Skeletal muscle satellite cell (primary cell): ENCODE data around the gene CGB8.
"Not testable (repeated sequence)": the region's sequence is repeated elsewhere in the genome, so short reads cannot be mapped to it uniquely, and the experiment has no call there.

Experiments
- H3K27me3 ChIP-seq: 2 replicates; pipeline ENCODE4 v1.7.0; 2013; ENCODE audit warnings: low read length; ENCODE audit not compliant: control insufficient read depth, insufficient read depth
- H3K36me3 ChIP-seq: 2 replicates; pipeline ENCODE4 v1.7.0; 2013; ENCODE audit warnings: mild to moderate bottlenecking, control low read depth, low read length; ENCODE audit not compliant: insufficient read depth
- H3K4me1 ChIP-seq: 2 replicates; pipeline ENCODE4 v1.7.0; 2013; ENCODE audit warnings: low read length; ENCODE audit not compliant: control insufficient read depth, insufficient read depth
- H3K4me2 ChIP-seq: 2 replicates; pipeline ENCODE4 v1.7.0; 2013; ENCODE audit warnings: mild to moderate bottlenecking, low read length
- H3K4me3 ChIP-seq: 2 replicates; pipeline ENCODE4 v1.7.0; 2013; ENCODE audit warnings: low read length
- H3K9ac ChIP-seq: 2 replicates; pipeline ENCODE4 v1.7.0; 2013; ENCODE audit warnings: mild to moderate bottlenecking, low read depth, low read length, moderate library complexity
- H3K9me3 ChIP-seq: replicated peaks from 2 replicates; pipeline ENCODE4 v1.7.0; 2013; ENCODE audit warnings: mild to moderate bottlenecking, control low read depth, low read length

The CGB8 gene

GRCh38 chr19:49080392-49080791, 31.5 kb upstream of the CGB8 start:
- Histone ChIP-seq H3K4me3 (no peak overlapping the region), H3K9ac (no peak overlapping the region), H3K4me1 (peaks cover 4% of the 10 kb centered on the region), H3K36me3 (no peaks in the 10 kb centered on the region), H3K9me3 (no peaks in the 10 kb centered on the region), H3K27me3 (peaks cover 3% of the 10 kb centered on the region), H3K4me2 (no peak overlapping the region)

- peaks cover 23% of the 10 kb centered on the region for H3K27me3 ChIP-seq
- H3K9me3 ChIP-seq, H3K9ac ChIP-seq, H3K36me3 ChIP-seq, H3K4me2 ChIP-seq, H3K4me3 ChIP-seq, H3K4me1 ChIP-seq: not testable (repeated sequence)
These were observed 26.0 kb upstream of the CGB8 start for GRCh38 chr19:49074869-49075268.

GRCh38 chr19:49073514-49074378, 24.8 kb upstream of the CGB8 start:
- H3K4me1 ChIP-seq: no peaks in the 10 kb centered on the region
- H3K36me3 ChIP-seq: no peaks in the 10 kb centered on the region
- peaks cover 23% of the 10 kb centered on the region for H3K27me3 ChIP-seq
- no peaks in the 10 kb centered on the region for H3K9me3 ChIP-seq
- H3K9ac ChIP-seq: no peak overlapping the region
- H3K4me3 ChIP-seq: no peak overlapping the region
- H3K4me2 ChIP-seq: no peak overlapping the region

- Histone ChIP-seq H3K27me3 (peaks cover 28% of the 10 kb centered on the region), H3K4me1 (no peaks in the 10 kb centered on the region), H3K4me2 (peak overlapping the region; percentile 56), H3K9me3 (no peaks in the 10 kb centered on the region), H3K36me3 (no peaks in the 10 kb centered on the region), H3K4me3 (peak overlapping the region; percentile 30), H3K9ac (no peak overlapping the region)
These were observed 23.1 kb upstream of the CGB8 start for GRCh38 chr19:49071860-49072547.

GRCh38 chr19:49070416-49070815, 21.5 kb upstream of the CGB8 start:
- Histone ChIP-seq H3K4me1 (no peaks in the 10 kb centered on the region), H3K9me3 (no peaks in the 10 kb centered on the region), H3K4me2 (no peak overlapping the region), H3K36me3 (no peaks in the 10 kb centered on the region), H3K4me3 (no peak overlapping the region), H3K9ac (no peak overlapping the region), H3K27me3 (peaks cover 34% of the 10 kb centered on the region)

GRCh38 chr19:49069026-49069425, 20.1 kb upstream of the CGB8 start:
- H3K4me2 ChIP-seq: no peak overlapping the region
- no peaks in the 10 kb centered on the region for H3K9me3 ChIP-seq
- no peak overlapping the region for H3K4me3 ChIP-seq
- H3K4me1 ChIP-seq: peaks cover 5% of the 10 kb centered on the region
- H3K27me3 ChIP-seq: peaks cover 42% of the 10 kb centered on the region
- H3K36me3 ChIP-seq: no peaks in the 10 kb centered on the region
- no peak overlapping the region for H3K9ac ChIP-seq

- Histone ChIP-seq H3K27me3 (peaks cover 36% of the 10 kb centered on the region), H3K36me3 (no peaks in the 10 kb centered on the region), H3K4me2 (no peak overlapping the region), H3K9me3 (no peaks in the 10 kb centered on the region), H3K4me3 (no peak overlapping the region), H3K9ac (no peak overlapping the region), H3K4me1 (peaks cover 5% of the 10 kb centered on the region)
These were observed 18.6 kb upstream of the CGB8 start for GRCh38 chr19:49067554-49067953.

- Histone ChIP-seq H3K27me3 (peaks cover 25% of the 10 kb centered on the region), H3K9me3 (no peaks in the 10 kb centered on the region), H3K4me2 (no peak overlapping the region), H3K4me3 (no peak overlapping the region), H3K4me1 (peaks cover 5% of the 10 kb centered on the region), H3K36me3 (no peaks in the 10 kb centered on the region), H3K9ac (no peak overlapping the region)
These were observed 17.1 kb upstream of the CGB8 start for GRCh38 chr19:49065905-49066512.

- Histone ChIP-seq H3K9me3 (no peaks in the 10 kb centered on the region), H3K4me1 (peaks cover 5% of the 10 kb centered on the region), H3K36me3 (no peaks in the 10 kb centered on the region), H3K9ac (no peak within 1 kb of the TSS), H3K27me3 (peaks cover 21% of the 10 kb centered on the region), H3K4me3 (no peak within 1 kb of the TSS), H3K4me2 (peak within 1 kb of the TSS; percentile 44)
These were observed 16.1 kb upstream of the CGB8 start, which contains the start of gene NTF4 for GRCh38 chr19:49064768-49065611. TSS of gene NTF4 (minus strand) at chr19:49064818. CDS start at chr19:49061997, 2,821 bp downstream.

- Histone ChIP-seq H3K4me1 (peaks cover 5% of the 10 kb centered on the region), H3K4me2 (peak overlapping the region; percentile 44), H3K36me3 (no peaks in the 10 kb centered on the region), H3K27me3 (peaks cover 21% of the 10 kb centered on the region), H3K9me3 (no peaks in the 10 kb centered on the region), H3K4me3 (no peak overlapping the region), H3K9ac (no peak overlapping the region)
These were observed 15.2 kb upstream of the CGB8 start for GRCh38 chr19:49064029-49064629.
